H9 (cell line): ENCODE data around the gene ACSF3. TPM values are rescaled to one million over a fixed set of nuclear protein-coding genes. Genes with fewer than 3 reads are reported as not detected.

Source experiments
- DNase-seq: peaks from one replicate; pipeline ENCODE4 v3.0.0-alpha.2; 2017
- H2AFZ ChIP-seq: one replicate; pipeline ENCODE4 v1.6.1; 2013; ENCODE audit warnings: mild to moderate bottlenecking, low read length, control low read depth, moderate library complexity
- H2AK5ac ChIP-seq: 2 replicates; pipeline ENCODE4 v1.6.1; 2013; ENCODE audit warnings: low read length, control low read depth, mixed read lengths; ENCODE audit not compliant: insufficient read length
- H2BK120ac ChIP-seq: one replicate; pipeline ENCODE4 v1.6.1; 2013; ENCODE audit warnings: low read depth, mild to moderate bottlenecking, low read length, control low read depth, inconsistent platforms; ENCODE audit not compliant: poor library complexity, severe bottlenecking
- H2BK12ac ChIP-seq: 2 replicates; pipeline ENCODE4 v1.6.1; 2013; ENCODE audit warnings: low read length, control low read depth, mixed read lengths, low read depth; ENCODE audit not compliant: insufficient read length
- H2BK15ac ChIP-seq: 2 replicates; pipeline ENCODE4 v1.6.1; 2013; ENCODE audit warnings: low read depth, low read length, control low read depth
- H2BK20ac ChIP-seq: one replicate; pipeline ENCODE4 v1.6.1; 2013; ENCODE audit warnings: low read depth, mild to moderate bottlenecking, low read length, control low read depth, inconsistent platforms; ENCODE audit not compliant: poor library complexity, severe bottlenecking
- H2BK5ac ChIP-seq: 2 replicates; pipeline ENCODE4 v1.6.1; 2013; ENCODE audit warnings: low read length, control low read depth, mixed read lengths; ENCODE audit not compliant: insufficient read length
- H3K14ac ChIP-seq: 2 replicates; pipeline ENCODE4 v1.6.1; 2013; ENCODE audit warnings: low read length, control low read depth; ENCODE audit not compliant: insufficient read depth
- H3K18ac ChIP-seq: 2 replicates; pipeline ENCODE4 v1.6.1; 2013; ENCODE audit warnings: low read depth, mild to moderate bottlenecking, mixed read lengths, low read length, control low read depth; ENCODE audit not compliant: insufficient read length
- H3K23ac ChIP-seq: 2 replicates; pipeline ENCODE4 v1.6.1; 2013; ENCODE audit warnings: low read length, control low read depth, mixed read lengths, low read depth; ENCODE audit not compliant: insufficient read length
- H3K23me2 ChIP-seq: 2 replicates; pipeline ENCODE4 v1.6.1; 2013; ENCODE audit warnings: low read depth, mild to moderate bottlenecking, mixed read lengths, low read length, control low read depth; ENCODE audit not compliant: insufficient read length, poor library complexity, severe bottlenecking
- H3K27ac ChIP-seq: 2 replicates; pipeline ENCODE4 v1.5.1; 2013; ENCODE audit warnings: low read length, control low read depth, mixed read lengths, low read depth; ENCODE audit not compliant: insufficient read length
- H3K27me3 ChIP-seq: 2 replicates; pipeline ENCODE4 v1.6.1; 2013; ENCODE audit warnings: low read length, control low read depth, inconsistent platforms; ENCODE audit not compliant: insufficient read depth
- H3K4ac ChIP-seq: 2 replicates; pipeline ENCODE4 v1.6.1; 2013; ENCODE audit warnings: low read depth, mild to moderate bottlenecking, control low read depth, inconsistent platforms, low read length, moderate library complexity
- H3K4me1 ChIP-seq: 2 replicates; pipeline ENCODE4 v1.6.1; 2013; ENCODE audit warnings: low read length, control low read depth, inconsistent platforms; ENCODE audit not compliant: insufficient read depth
- H3K4me2 ChIP-seq: 2 replicates; pipeline ENCODE4 v1.6.1; 2013; ENCODE audit warnings: low read length, control low read depth, mixed read lengths; ENCODE audit not compliant: insufficient read length, insufficient read depth
- H3K56ac ChIP-seq: 2 replicates; pipeline ENCODE4 v1.6.1; 2013; ENCODE audit warnings: low read depth, mild to moderate bottlenecking, mixed read lengths, low read length, control low read depth; ENCODE audit not compliant: insufficient read length
- H3K79me1 ChIP-seq: 2 replicates; pipeline ENCODE4 v1.6.1; 2013; ENCODE audit warnings: low read depth, mild to moderate bottlenecking, moderate library complexity, low read length, control low read depth, inconsistent platforms; ENCODE audit not compliant: insufficient read depth, poor library complexity, severe bottlenecking
- H3K79me2 ChIP-seq: 2 replicates; pipeline ENCODE4 v1.6.1; 2013; ENCODE audit warnings: low read length, control low read depth, inconsistent platforms; ENCODE audit not compliant: insufficient read depth
- H3K9ac ChIP-seq: 2 replicates; pipeline ENCODE4 v1.6.1; 2013; ENCODE audit warnings: low read length, control low read depth, mixed read lengths; ENCODE audit not compliant: insufficient read length; ENCODE audit errors: extremely low read depth
- H3K9me3 ChIP-seq: one replicate; pipeline ENCODE4 v1.6.1; 2013; ENCODE audit warnings: low read depth, low read length, inconsistent platforms; ENCODE audit not compliant: control insufficient read depth
- H3T11ph ChIP-seq: one replicate; pipeline ENCODE4 v1.6.1; 2013; ENCODE audit warnings: mild to moderate bottlenecking, low read length, control low read depth, inconsistent platforms
- H4K20me1 ChIP-seq: one replicate; pipeline ENCODE4 v1.6.1; 2013; ENCODE audit not compliant: control insufficient read depth, insufficient read length, insufficient read depth
- H4K5ac ChIP-seq: 2 replicates; pipeline ENCODE4 v1.6.1; 2013; ENCODE audit warnings: low read depth, mild to moderate bottlenecking, mixed read lengths, low read length, control low read depth; ENCODE audit not compliant: insufficient read length
- H4K8ac ChIP-seq: replicated peaks from 2 replicates; pipeline ENCODE4 v1.6.1; 2013; ENCODE audit warnings: low read length, control low read depth, mixed read lengths, low read depth; ENCODE audit not compliant: insufficient read length
- H4K91ac ChIP-seq: 2 replicates; pipeline ENCODE4 v1.6.1; 2013; ENCODE audit warnings: low read depth, mild to moderate bottlenecking, moderate library complexity, mixed read lengths, low read length, control low read depth; ENCODE audit not compliant: insufficient read length
- H3K27ac Mint-ChIP-seq, 3 experiments: 2 replicates in 2 of 3; 3 replicates in 1 of 3; pipeline ENCODE4 v1.8.0; 2020 to 2021; ENCODE audit warnings: mixed read lengths in 3 of 3, mild to moderate bottlenecking in 1 of 3, moderate library complexity in 1 of 3
- H3K27me3 Mint-ChIP-seq: 2 replicates; pipeline ENCODE4 v1.8.0; 2021; ENCODE audit warnings: low read depth, mild to moderate bottlenecking, moderate library complexity, mixed read lengths
- H3K36me3 Mint-ChIP-seq, 3 experiments: 2 replicates in 2 of 3; 3 replicates in 1 of 3; pipeline ENCODE4 v1.8.0; 2020 to 2021; ENCODE audit warnings: low read depth in 3 of 3, mixed read lengths in 3 of 3; ENCODE audit not compliant: insufficient read depth in 1 of 3
- H3K4me1 Mint-ChIP-seq, 2 experiments: 2 replicates each; pipeline ENCODE4 v1.8.0; 2020; ENCODE audit warnings: mixed read lengths in 2 of 2
- H3K4me3 Mint-ChIP-seq, 2 experiments: 2 replicates in 1 of 2; 3 replicates in 1 of 2; pipeline ENCODE4 v1.8.0; 2020 to 2021; ENCODE audit warnings: mild to moderate bottlenecking in 2 of 2, mixed read lengths in 2 of 2, moderate library complexity in 1 of 2
- H3K9me3 Mint-ChIP-seq, 2 experiments: 2 replicates in 1 of 2; 3 replicates in 1 of 2; pipeline ENCODE4 v1.8.0; 2020; ENCODE audit warnings: mild to moderate bottlenecking in 2 of 2, mixed read lengths in 2 of 2, moderate library complexity in 1 of 2
- CTCF ChIP-seq: fragments of 200-600 bp; sonication (generic); conservative IDR thresholded peaks from 3 replicates; pipeline ENCODE4 v1.8.0; 2021; ENCODE audit warnings: antibody characterized with exemption, mild to moderate bottlenecking
- WGBS: extraction: QIAGEN DNeasy Blood & Tissue Kit; methylation state at CpG from one replicate; pipeline ENCODE4 v1.1.7; 2013; ENCODE audit warnings: missing lambda C conversion rate, low lambda C conversion rate, mixed read lengths; ENCODE audit not compliant: insufficient read length; ENCODE audit errors: extremely low coverage; 5-methylcytosine and 5-hydroxymethylcytosine counted together
- total RNA-seq: library from RNA; stranded (reverse); gene quantifications from 2 replicates; pipeline ENCODE4 v1.2.1, GENCODE V29; 2021

The ACSF3 gene
- total RNA-seq, 1 experiment from 2014 or later: 31.3 TPM

GRCh38 chr16:89117227-89117974 lies 23.7 kb downstream of the ACSF3 start:
- Histone ChIP-seq H4K8ac (no peak overlapping the region), H4K91ac (no peak overlapping the region), H2BK5ac (no peak overlapping the region), H3K4me1 (no peaks in the 10 kb centered on the region; the same call in 1 of the 2 replicates), H3K23ac (no peak overlapping the region), H3K18ac (no peak overlapping the region), H3T11ph (no peak overlapping the region), H3K4me2 (no peak overlapping the region), H3K9ac (no peak overlapping the region), H3K4ac (no peak overlapping the region), H2AK5ac (no peak overlapping the region), H2BK20ac (no peak overlapping the region), H3K27me3 (no peaks in the 10 kb centered on the region), H3K79me1 (no peaks in the 10 kb centered on the region), H3K79me2 (no peaks in the 10 kb centered on the region), H4K5ac (no peak overlapping the region), H2BK12ac (no peak overlapping the region), H3K14ac (no peak overlapping the region), H4K20me1 (peaks cover 2% of the 10 kb centered on the region), H3K9me3 (no peaks in the 10 kb centered on the region), H3K23me2 (no peaks in the 10 kb centered on the region), H2BK120ac (no peak overlapping the region), H2AFZ (no peak overlapping the region), H3K56ac (no peak overlapping the region), H2BK15ac (no peak overlapping the region), H3K27ac (no peak overlapping the region)
- Mint-ChIP-seq H3K36me3 (peaks cover 17 to 61% (median 58%) of the 10 kb centered on the region in 3 experiments), H3K4me1 (peaks cover 19 to 22% of the 10 kb centered on the region in 2 experiments), H3K27ac (peak overlapping the region in 1 of 3 experiments; percentile 81; a peak in 1 of 7 replicates), H3K4me3 (0 out of 5 replicates have a peak overlapping the region, but pooled peaks of 1 of the 2 experiments have one; percentile 14), H3K27me3 (no peaks in the 10 kb centered on the region), H3K9me3 (no peaks in the 10 kb centered on the region)
- WGBS: no CpG with 5 or more reads among the region's 27 CpGs
- no peak for DNase-seq
- TF ChIP-seq CTCF: no peak
